AG04450 (cell line): ENCODE data around the gene TMEM120B. TPM values are rescaled to one million over a fixed set of nuclear protein-coding genes. Genes with fewer than 3 reads are reported as not detected.

Source experiments
- CTCF ChIA-PET: fragments of 300-600, 350-600 bp; formaldehyde crosslinking; extraction: SDS; loops from one replicate; lab custom pipeline; 2022; ENCODE audit warnings: antibody characterized with exemption, inconsistent platforms; lab: Charles Lee
- POLR2A ChIA-PET: fragments of 350-600 bp; formaldehyde crosslinking; extraction: SDS; loops from one replicate; lab custom pipeline; 2021; ENCODE audit warnings: antibody characterized with exemption, inconsistent platforms; lab: Yijun Ruan, JAX
- DNase-seq: peaks from one replicate; pipeline ENCODE4 v3.0.0-alpha.2; 2011; ENCODE audit warnings: low read depth, low spot score
- H3K27ac ChIP-seq: one replicate; pipeline ENCODE4 v1.5.1; 2012; ENCODE audit warnings: low read depth, low read length, control low read depth
- H3K27me3 ChIP-seq: one replicate; pipeline ENCODE4 v1.6.0; 2012; ENCODE audit warnings: low read length; ENCODE audit not compliant: control insufficient read depth, insufficient read depth
- H3K4me3 ChIP-seq: 2 replicates; pipeline ENCODE4 v1.5.1; 2011; ENCODE audit warnings: mild to moderate bottlenecking, low read depth, low read length, control low read depth
- H3K9me3 ChIP-seq: 2 replicates; pipeline ENCODE4 v1.5.1; 2012; ENCODE audit warnings: low read length; ENCODE audit not compliant: control insufficient read depth, insufficient read depth
- CTCF ChIP-seq: IDR thresholded peaks from 2 replicates; pipeline ENCODE4 v1.5.1; 2011; ENCODE audit warnings: low read depth, low read length, control low read depth, inconsistent platforms
- polyA plus RNA-seq: library from polyadenylated mRNA; depleted of rRNA; stranded (reverse); fragments of >200 nt; gene quantifications from 2 replicates; pipeline ENCODE4 v1.2.3, GENCODE V29; 2011

The TMEM120B gene
- polyA plus RNA-seq, 1 experiment, result 11.1 TPM

GRCh38 chr12:121827351-121828099 is 115.0 kb downstream of the TMEM120B start:
- ChIA-PET CTCF (interaction anchor here (1.3 to 3.8 kb wide), 3 partner anchors 11 to 61 kb away, joined by 3 to 20 read pairs (median 6); partner anchors contain the start of gene PSMD9), POLR2A (no interaction called here)
- no peaks in the 10 kb centered on the region for H3K27me3 ChIP-seq

GRCh38 chr12:121828306-121828705 is 115.8 kb downstream of the TMEM120B start:
- H3K9me3 ChIP-seq, result no peaks in the 10 kb centered on the region; the same call in 1 of the 2 replicates
- no peak for DNase-seq
- CTCF ChIA-PET, result interaction anchor here (1.3 to 1.6 kb wide), 2 partner anchors 11 to 60 kb away, joined by 3 to 6 read pairs; partner anchors contain the start of gene PSMD9
- no peak overlapping the region for H3K4me3 ChIP-seq
- H3K27me3 ChIP-seq, result no peaks in the 10 kb centered on the region
- no peak for TF ChIP-seq CTCF
- POLR2A ChIA-PET, result no interaction called here
- no peak overlapping the region for H3K27ac ChIP-seq

More at GRCh38 chr12:121827351-121828099, 115.0 kb downstream of the TMEM120B start:
- no peak for TF ChIP-seq CTCF
- Histone ChIP-seq H3K4me3 (no peak overlapping the region), H3K9me3 (no peaks in the 10 kb centered on the region; the same call in 1 of the 2 replicates), H3K27ac (no peak overlapping the region)
- no peak for DNase-seq

GRCh38 chr12:121828826-121829225 is 116.3 kb downstream of the TMEM120B start:
- no peak for TF ChIP-seq CTCF
- no peak overlapping the region for H3K27ac ChIP-seq
- H3K27me3 ChIP-seq, result no peaks in the 10 kb centered on the region
- H3K9me3 ChIP-seq, result no peaks in the 10 kb centered on the region; the same call in 1 of the 2 replicates
- H3K4me3 ChIP-seq, result no peak overlapping the region
- ChIA-PET CTCF (interaction anchor here (1.6 kb wide), 1 partner anchor 10 kb away, joined by 6 read pairs; no protein-coding TSS in a partner anchor), POLR2A (no interaction called here)
- no peak for DNase-seq

- Histone ChIP-seq H3K4me3 (no peak overlapping the region), H3K27ac (no peak overlapping the region), H3K9me3 (no peaks in the 10 kb centered on the region; the same call in 1 of the 2 replicates), H3K27me3 (no peaks in the 10 kb centered on the region)
- POLR2A ChIA-PET, result interaction anchor here (0.6 kb wide), 1 partner anchor 16 kb away, joined by 3 read pairs; no protein-coding TSS in a partner anchor
- CTCF ChIA-PET, result no interaction called here
- no peak for DNase-seq
- no peak for TF ChIP-seq CTCF
Measured at GRCh38 chr12:121829250-121829918, 116.8 kb downstream of the TMEM120B start.
